ENCODE data around the gene EFHD1. TPM values are rescaled to one million over a fixed set of nuclear protein-coding genes. Genes with fewer than 3 reads are reported as not detected.

The EFHD1 gene
- total and polyA plus RNA-seq, 2 of the 13 experiments (the other 11 are each of a cell fraction or from before 2014, with no cell fraction given) = 0.09 TPM; not detected in 1

- TF ChIP-seq, protein P1, sequence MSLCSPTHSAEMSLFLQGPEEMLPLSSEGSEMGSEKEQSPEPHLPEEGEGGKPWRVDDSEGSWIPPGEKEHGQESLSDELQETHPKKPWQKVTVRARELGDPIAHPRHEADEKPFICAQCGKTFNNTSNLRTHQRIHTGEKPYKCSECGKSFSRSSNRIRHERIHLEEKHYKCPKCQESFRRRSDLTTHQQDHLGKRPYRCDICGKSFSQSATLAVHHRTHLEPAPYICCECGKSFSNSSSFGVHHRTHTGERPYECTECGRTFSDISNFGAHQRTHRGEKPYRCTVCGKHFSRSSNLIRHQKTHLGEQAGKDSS (CRISPR knock-in tag; IDR thresholded peaks at IDR 0.05; ENCODE audit: borderline replicate concordance, low read depth) = peak; percentile 37; the same call in 1 of the 2 replicates
- TF ChIP-seq ZSCAN29 (CRISPR knock-in tag; conservative IDR thresholded peaks at IDR 0.05) (no peak), ZFP62 (CRISPR knock-in tag; IDR thresholded peaks at IDR 0.05) (0 out of 2 replicates have a peak, but pooled peaks have one; percentile 35), ZNF256 (CRISPR knock-in tag; conservative IDR thresholded peaks at IDR 0.05) (no peak), ZBTB8A (CRISPR knock-in tag; IDR thresholded peaks at IDR 0.05; ENCODE audit: borderline replicate concordance, low read depth) (no peak), ZNF264 (CRISPR knock-in tag; IDR thresholded peaks at IDR 0.05) (no peak), ZSCAN22 (CRISPR knock-in tag; IDR thresholded peaks at IDR 0.05) (no peak), ZNF841 (CRISPR knock-in tag; IDR thresholded peaks at IDR 0.05; ENCODE audit: borderline replicate concordance) (no peak), ZNF644 (CRISPR knock-in tag; IDR thresholded peaks at IDR 0.05; ENCODE audit: low read depth) (no peak), DBP (CRISPR knock-in tag; IDR thresholded peaks at IDR 0.05; ENCODE audit: not compliant biosample characterization) (no peak), SALL2 (CRISPR knock-in tag; IDR thresholded peaks at IDR 0.05) (0 out of 2 replicates have a peak, but pooled peaks have one; percentile 31), TOE1 (CRISPR knock-in tag; IDR thresholded peaks at IDR 0.05) (no peak), SNAPC4 (CRISPR knock-in tag; IDR thresholded peaks at IDR 0.05) (no peak), ZNF598 (CRISPR knock-in tag; IDR thresholded peaks at IDR 0.05; ENCODE audit: borderline replicate concordance) (no peak; the same call in 1 of the 2 replicates), ZNF205 (CRISPR knock-in tag; IDR thresholded peaks at IDR 0.05) (0 out of 2 replicates have a peak, but pooled peaks have one; percentile 12)
- TF ChIP-seq, protein P2, sequence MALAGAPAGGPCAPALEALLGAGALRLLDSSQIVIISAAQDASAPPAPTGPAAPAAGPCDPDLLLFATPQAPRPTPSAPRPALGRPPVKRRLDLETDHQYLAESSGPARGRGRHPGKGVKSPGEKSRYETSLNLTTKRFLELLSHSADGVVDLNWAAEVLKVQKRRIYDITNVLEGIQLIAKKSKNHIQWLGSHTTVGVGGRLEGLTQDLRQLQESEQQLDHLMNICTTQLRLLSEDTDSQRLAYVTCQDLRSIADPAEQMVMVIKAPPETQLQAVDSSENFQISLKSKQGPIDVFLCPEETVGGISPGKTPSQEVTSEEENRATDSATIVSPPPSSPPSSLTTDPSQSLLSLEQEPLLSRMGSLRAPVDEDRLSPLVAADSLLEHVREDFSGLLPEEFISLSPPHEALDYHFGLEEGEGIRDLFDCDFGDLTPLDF (CRISPR knock-in tag; IDR thresholded peaks at IDR 0.05) = no peak
- TF ChIP-seq, protein P3, sequence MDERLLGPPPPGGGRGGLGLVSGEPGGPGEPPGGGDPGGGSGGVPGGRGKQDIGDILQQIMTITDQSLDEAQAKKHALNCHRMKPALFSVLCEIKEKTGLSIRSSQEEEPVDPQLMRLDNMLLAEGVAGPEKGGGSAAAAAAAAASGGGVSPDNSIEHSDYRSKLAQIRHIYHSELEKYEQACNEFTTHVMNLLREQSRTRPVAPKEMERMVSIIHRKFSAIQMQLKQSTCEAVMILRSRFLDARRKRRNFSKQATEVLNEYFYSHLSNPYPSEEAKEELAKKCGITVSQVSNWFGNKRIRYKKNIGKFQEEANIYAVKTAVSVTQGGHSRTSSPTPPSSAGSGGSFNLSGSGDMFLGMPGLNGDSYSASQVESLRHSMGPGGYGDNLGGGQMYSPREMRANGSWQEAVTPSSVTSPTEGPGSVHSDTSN (CRISPR knock-in tag; IDR thresholded peaks at IDR 0.05) = no peak
- TF ChIP-seq, protein P4, sequence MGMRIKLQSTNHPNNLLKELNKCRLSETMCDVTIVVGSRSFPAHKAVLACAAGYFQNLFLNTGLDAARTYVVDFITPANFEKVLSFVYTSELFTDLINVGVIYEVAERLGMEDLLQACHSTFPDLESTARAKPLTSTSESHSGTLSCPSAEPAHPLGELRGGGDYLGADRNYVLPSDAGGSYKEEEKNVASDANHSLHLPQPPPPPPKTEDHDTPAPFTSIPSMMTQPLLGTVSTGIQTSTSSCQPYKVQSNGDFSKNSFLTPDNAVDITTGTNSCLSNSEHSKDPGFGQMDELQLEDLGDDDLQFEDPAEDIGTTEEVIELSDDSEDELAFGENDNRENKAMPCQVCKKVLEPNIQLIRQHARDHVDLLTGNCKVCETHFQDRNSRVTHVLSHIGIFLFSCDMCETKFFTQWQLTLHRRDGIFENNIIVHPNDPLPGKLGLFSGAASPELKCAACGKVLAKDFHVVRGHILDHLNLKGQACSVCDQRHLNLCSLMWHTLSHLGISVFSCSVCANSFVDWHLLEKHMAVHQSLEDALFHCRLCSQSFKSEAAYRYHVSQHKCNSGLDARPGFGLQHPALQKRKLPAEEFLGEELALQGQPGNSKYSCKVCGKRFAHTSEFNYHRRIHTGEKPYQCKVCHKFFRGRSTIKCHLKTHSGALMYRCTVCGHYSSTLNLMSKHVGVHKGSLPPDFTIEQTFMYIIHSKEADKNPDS (CRISPR knock-in tag; IDR thresholded peaks at IDR 0.05) = 0 out of 2 replicates have a peak, but pooled peaks have one; percentile 50
These were observed 21.7 kb upstream of the EFHD1 start (continued) for GRCh38 chr2:232611559-232612218.

Measured in HepG2 (cell line).